HG02678 (cell line): ENCODE data around the gene LRP1B.
"Not testable (repeated sequence)": the region's sequence is repeated elsewhere in the genome, so short reads cannot be mapped to it uniquely, and the experiment has no call there.

ENCODE experiments used
- ATAC-seq: cut with Tn5 transposase; IDR thresholded peaks from one replicate; pipeline ENCODE4 v1.9.1; 2021; ENCODE audit warnings: mild to moderate bottlenecking, moderate library complexity; ENCODE audit not compliant: unreplicated experiment

Gene LRP1B

GRCh38 chr2:140990416-140990815, 1140.4 kb downstream of the LRP1B start:
- no peak for ATAC-seq

GRCh38 chr2:140988597-140988996, 1142.2 kb downstream of the LRP1B start:
- no peak for ATAC-seq

DNA sequence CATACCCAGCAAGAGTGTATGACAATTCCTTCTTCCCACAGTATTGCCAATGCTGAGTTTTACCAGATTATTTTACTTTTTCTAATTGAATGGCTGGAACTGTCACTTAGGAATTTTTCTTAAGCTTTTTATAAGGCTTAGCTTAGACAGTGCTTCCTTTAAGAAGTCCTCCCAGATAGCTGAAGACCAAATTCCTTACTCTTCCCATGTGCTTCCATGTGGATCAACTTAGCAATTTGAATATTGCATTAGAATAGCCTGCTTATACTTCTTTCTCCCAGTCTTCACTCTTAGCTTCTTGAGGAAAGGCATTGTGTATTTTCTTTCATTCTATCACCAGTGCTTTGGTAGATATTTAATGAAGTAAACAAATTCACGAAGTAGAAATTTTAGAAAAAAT, 1144.4 kb downstream of the LRP1B start:
- no peak for ATAC-seq

GRCh38 chr2:140975237-140975636, 1155.6 kb downstream of the LRP1B start:
- ATAC-seq, result no peak

- ATAC-seq, result no peak
These were observed 1158.1 kb downstream of the LRP1B start for GRCh38 chr2:140972724-140973123.

GRCh38 chr2:140964324-140964723, 1166.5 kb downstream of the LRP1B start:
- ATAC-seq, result not testable (repeated sequence)

- ATAC-seq, result no peak
These were observed 1180.9 kb downstream of the LRP1B start for GRCh38 chr2:140949932-140950331.

GRCh38 chr2:140947236-140947635, 1183.6 kb downstream of the LRP1B start:
- ATAC-seq, result no peak

DNA sequence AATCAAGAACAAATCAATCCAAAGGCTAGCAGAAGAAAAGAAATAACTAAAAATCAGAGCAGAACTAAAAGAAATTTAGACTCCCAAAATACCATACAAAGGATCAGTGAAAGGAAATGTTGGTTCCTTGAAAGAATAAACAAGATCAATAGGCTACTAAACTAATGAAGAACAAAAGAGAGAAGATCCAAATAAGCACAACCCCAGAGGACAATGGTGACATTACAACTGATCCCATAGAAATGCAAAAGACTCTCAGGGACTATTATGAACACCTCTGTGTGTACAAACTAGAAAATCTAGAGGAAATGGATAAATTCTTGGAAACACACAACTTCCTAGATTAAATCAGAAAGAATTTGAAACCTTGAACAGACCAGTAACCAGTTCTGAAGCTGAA, 1186.9 kb downstream of the LRP1B start:
- ATAC-seq, result no peak

DNA sequence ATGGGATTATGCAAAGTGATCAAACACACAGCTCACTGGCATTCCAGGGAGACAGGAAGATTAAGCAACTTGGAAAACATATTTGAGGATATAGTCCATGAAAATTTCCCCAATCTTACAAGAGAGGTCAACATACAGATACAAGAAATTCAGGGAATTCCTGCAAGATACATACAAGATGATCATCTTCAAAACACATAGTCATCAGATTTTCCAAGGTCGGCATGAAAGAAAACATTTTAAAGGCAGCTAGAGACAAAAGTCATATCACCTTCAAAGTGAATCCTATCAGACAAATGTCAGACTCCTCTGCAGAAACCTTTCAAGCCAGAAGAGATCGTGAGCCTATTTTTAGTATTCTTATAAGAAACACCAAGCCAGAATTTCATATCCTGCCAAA, 1188.5 kb downstream of the LRP1B start:
- no peak for ATAC-seq

DNA sequence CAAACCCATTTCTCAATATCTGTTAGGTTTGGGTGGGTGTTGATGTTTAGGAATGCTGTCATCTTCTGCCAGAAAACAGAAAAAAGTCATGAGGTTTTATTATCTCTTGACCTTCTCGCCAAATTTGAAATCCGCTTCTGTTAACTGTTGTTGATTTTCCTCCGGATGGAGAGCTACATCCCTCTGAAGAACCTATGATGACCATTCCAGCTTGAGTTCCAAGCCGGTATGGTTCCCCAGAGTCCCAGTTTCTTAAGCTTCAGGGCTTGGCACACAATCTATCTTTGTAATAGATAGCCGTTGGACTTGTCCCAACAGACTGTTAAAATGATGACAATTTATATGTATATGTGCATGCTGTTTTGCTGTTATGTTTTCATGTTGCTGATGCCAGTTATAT, 1201.0 kb downstream of the LRP1B start:
- ATAC-seq, result no peak

DNA sequence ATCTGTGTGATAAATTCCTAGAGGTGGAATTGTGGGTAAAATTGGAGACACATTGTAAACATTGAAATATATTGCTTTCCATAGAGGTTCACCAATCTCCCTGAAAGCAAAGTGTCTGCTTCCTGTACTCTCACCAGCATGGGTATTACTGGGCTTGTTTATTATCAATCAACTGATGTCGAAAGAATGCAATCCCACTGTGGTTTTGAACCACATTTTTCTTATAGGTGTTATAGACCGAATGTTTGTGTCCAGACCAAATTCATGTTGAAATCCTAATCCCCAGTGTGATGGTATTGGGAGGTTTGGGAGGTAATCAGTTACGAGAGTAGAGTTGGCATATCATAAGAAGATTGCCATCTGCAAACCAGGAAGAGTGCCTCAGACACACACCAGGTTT, 1212.4 kb downstream of the LRP1B start:
- no peak for ATAC-seq

- no peak for ATAC-seq
These were observed 1214.4 kb downstream of the LRP1B start for GRCh38 chr2:140916410-140916809.

GRCh38 chr2:140910683-140911082, 1220.1 kb downstream of the LRP1B start:
- no peak for ATAC-seq

- no peak for ATAC-seq
These were observed 1225.6 kb downstream of the LRP1B start for GRCh38 chr2:140905083-140905781.

- ATAC-seq, result no peak
These were observed 1235.4 kb downstream of the LRP1B start for GRCh38 chr2:140895378-140895777.

DNA sequence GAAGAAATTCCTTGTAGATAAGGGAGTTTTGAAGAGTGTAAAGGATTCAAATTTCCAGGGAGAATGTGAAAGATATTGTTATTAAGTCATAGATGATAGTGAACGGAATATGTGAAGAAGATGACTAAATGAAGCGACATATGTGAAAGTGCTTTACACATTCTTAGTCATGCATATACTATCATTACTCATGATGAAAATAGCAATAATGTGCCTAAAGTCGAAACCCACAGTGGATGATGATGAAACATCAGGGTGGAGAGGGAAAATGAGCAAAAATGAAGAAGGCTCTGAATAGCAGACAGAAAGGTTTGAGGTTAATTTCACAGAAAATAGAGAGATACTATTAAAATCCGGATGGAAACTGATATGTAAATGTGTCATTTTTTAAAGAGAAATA, 1237.1 kb downstream of the LRP1B start:
- no peak for ATAC-seq

DNA sequence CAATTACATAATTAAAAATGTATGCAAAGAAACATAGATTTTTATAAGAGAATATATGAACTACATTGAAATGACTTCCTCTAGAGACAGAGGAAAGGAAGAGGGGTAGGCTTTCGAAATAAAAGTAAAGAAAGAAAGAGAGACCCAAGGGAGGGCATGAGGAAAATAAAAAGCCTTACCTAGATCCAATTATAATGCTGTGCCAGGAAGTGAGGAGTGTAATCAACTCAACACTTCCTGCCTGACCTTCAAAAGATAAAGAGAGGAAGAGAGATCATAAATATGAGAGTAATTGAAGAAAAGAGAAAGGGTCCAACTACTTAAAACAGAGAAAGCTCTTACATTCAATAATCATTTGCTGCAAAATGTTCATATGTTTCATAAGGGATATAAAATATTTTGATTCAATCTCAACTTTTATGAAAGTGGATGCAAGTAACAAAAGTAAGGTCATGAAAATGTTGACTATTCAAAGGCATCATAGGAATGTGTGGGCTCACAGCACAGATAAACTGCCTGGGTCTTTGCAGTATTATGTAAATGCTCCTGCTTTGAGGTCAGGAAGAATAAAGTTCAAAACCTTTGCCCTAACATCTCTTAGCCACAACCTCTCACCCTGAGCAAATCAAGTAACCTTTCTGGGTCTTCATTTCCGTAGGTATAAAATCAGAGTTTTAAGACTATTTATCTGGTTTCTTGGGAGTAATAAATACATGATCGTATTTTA, 1237.7 kb downstream of the LRP1B start:
- no peak for ATAC-seq

GRCh38 chr2:140892436-140892835, 1238.4 kb downstream of the LRP1B start:
- no peak for ATAC-seq

- no peak for ATAC-seq
These were observed 1239.1 kb downstream of the LRP1B start for GRCh38 chr2:140891614-140892212.

- no peak for ATAC-seq
These were observed 1247.9 kb downstream of the LRP1B start for GRCh38 chr2:140882671-140883620.
